ENCODE results near the gene PDHB. TPM values are rescaled to one million over a fixed set of nuclear protein-coding genes. Genes with fewer than 3 reads are reported as not detected.
A peak's percentile ranks its signal among the peaks of the same experiment; 100 is the strongest.

PDHB gene
- total and polyA plus RNA-seq, 2 of the 13 experiments (the other 11 are each of a cell fraction or from before 2014, with no cell fraction given), result 108 to 153 TPM

- TF ChIP-seq MLXIP (CRISPR knock-in tag; IDR thresholded peaks at IDR 0.05; ENCODE audit: borderline replicate concordance), result no peak
- no peak for TF ChIP-seq ZNF235 (CRISPR knock-in tag; IDR thresholded peaks at IDR 0.05; ENCODE audit: borderline replicate concordance)
- TF ChIP-seq NR2C2 (CRISPR knock-in tag; IDR thresholded peaks at IDR 0.05; ENCODE audit: borderline replicate concordance), result peak; percentile 56; the same call in 1 of the 2 replicates
- no peak for TF ChIP-seq HES4 (CRISPR knock-in tag; IDR thresholded peaks at IDR 0.05; ENCODE audit: borderline replicate concordance)
- TF ChIP-seq ZNF543 (CRISPR knock-in tag; IDR thresholded peaks at IDR 0.05), result peak; percentile 70; the same call in 1 of the 2 replicates
- TF ChIP-seq BRF2 (CRISPR knock-in tag; IDR thresholded peaks at IDR 0.05), result no peak
- TF ChIP-seq ARNT (IDR thresholded peaks at IDR 0.05), result no peak
- no peak for TF ChIP-seq NFIB (CRISPR knock-in tag; IDR thresholded peaks at IDR 0.05; ENCODE audit: borderline replicate concordance)
- no peak for TF ChIP-seq ZNF639 (CRISPR knock-in tag; conservative IDR thresholded peaks at IDR 0.05)
- 0 out of 2 replicates have a peak, but pooled peaks have one; percentile 32 for TF ChIP-seq ZNF275 (CRISPR knock-in tag; IDR thresholded peaks at IDR 0.05; ENCODE audit: borderline replicate concordance)
- no peak for TF ChIP-seq SSRP1 (CRISPR knock-in tag; IDR thresholded peaks at IDR 0.05)
- TF ChIP-seq MYNN (CRISPR knock-in tag; IDR thresholded peaks at IDR 0.05; ENCODE audit: low read depth), result no peak
- peak; percentile 82 for TF ChIP-seq TCF7 (IDR thresholded peaks at IDR 0.05; ENCODE audit: low read depth)
- no peak for TF ChIP-seq RBAK (CRISPR knock-in tag; IDR thresholded peaks at IDR 0.05)
- TF ChIP-seq ZNF878 (CRISPR knock-in tag; IDR thresholded peaks at IDR 0.05), result peak; percentile 66
- peak; percentile 100 for TF ChIP-seq FOSL2 (CRISPR knock-in tag; IDR thresholded peaks at IDR 0.05)
- TF ChIP-seq ZFYVE20 (CRISPR knock-in tag; IDR thresholded peaks at IDR 0.05; ENCODE audit: borderline replicate concordance, low read depth), result no peak
- TF ChIP-seq HOMEZ (CRISPR knock-in tag; IDR thresholded peaks at IDR 0.05; ENCODE audit: low read depth), result 0 out of 2 replicates have a peak, but pooled peaks have one; percentile 29
- TF ChIP-seq EP300 (IDR thresholded peaks at IDR 0.05; ENCODE audit: low read depth in 2 of 2, low read length in 2 of 2), result peak; percentile 81 to 92
- TF ChIP-seq EP300 (CRISPR knock-in tag; IDR thresholded peaks at IDR 0.05; ENCODE audit: borderline replicate concordance), result peak; percentile 84
Measured at GRCh38 chr3:58471025-58471887, 37.6 kb upstream of the PDHB start (continued).

Measured in HepG2 (cell line).